Glutamatergic neuron (in vitro differentiated cells): ENCODE data around the gene TTN. TPM values are rescaled to one million over a fixed set of nuclear protein-coding genes. Genes with fewer than 3 reads are reported as not detected.

Experiments
- DNase-seq: peaks from one replicate; pipeline ENCODE4 v3.0.0; 2022
- H3K27ac Mint-ChIP-seq: one replicate; pipeline ENCODE4 v1.8.0; 2020; ENCODE audit warnings: mild to moderate bottlenecking, mixed read lengths, inconsistent platforms; ENCODE audit not compliant: unreplicated experiment
- H3K27me3 Mint-ChIP-seq: one replicate; pipeline ENCODE4 v1.8.0; 2020; ENCODE audit warnings: mild to moderate bottlenecking, moderate library complexity, mixed read lengths, inconsistent platforms; ENCODE audit not compliant: unreplicated experiment
- H3K36me3 Mint-ChIP-seq: one replicate; pipeline ENCODE4 v1.8.0; 2020; ENCODE audit warnings: mild to moderate bottlenecking, mixed read lengths, inconsistent platforms; ENCODE audit not compliant: unreplicated experiment
- H3K4me1 Mint-ChIP-seq: one replicate; pipeline ENCODE4 v1.8.0; 2020; ENCODE audit warnings: mild to moderate bottlenecking, low read depth, mixed read lengths, inconsistent platforms; ENCODE audit not compliant: unreplicated experiment
- H3K4me3 Mint-ChIP-seq: one replicate; pipeline ENCODE4 v1.8.0; 2020; ENCODE audit warnings: mild to moderate bottlenecking, mixed read lengths, inconsistent platforms; ENCODE audit not compliant: unreplicated experiment
- H3K9me3 Mint-ChIP-seq: one replicate; pipeline ENCODE4 v1.8.0; 2020; ENCODE audit warnings: mild to moderate bottlenecking, moderate library complexity, mixed read lengths, inconsistent platforms; ENCODE audit not compliant: unreplicated experiment
- CTCF ChIP-seq: fragments of 200-600 bp; sonication (generic); IDR thresholded peaks from one replicate; pipeline ENCODE4 v1.5.0; 2021; ENCODE audit not compliant: partially characterized antibody, unreplicated experiment
- total RNA-seq: library from RNA; stranded (reverse); fragmentation: NEBNext Ultra II Directional; extraction: Animal tissue kit (Norgen Biotek cat#: 25700); gene quantifications from one replicate; pipeline ENCODE4 v1.2.1, GENCODE V29; 2021; ENCODE audit not compliant: unreplicated experiment

Gene TTN
- total RNA-seq, 1 donor from 2014 or later: 0.34 TPM

- Mint-ChIP-seq H3K4me3 (no peak overlapping the region), H3K27ac (no peak overlapping the region), H3K9me3 (no peaks in the 10 kb centered on the region), H3K27me3 (no peaks in the 10 kb centered on the region), H3K4me1 (no peaks in the 10 kb centered on the region), H3K36me3 (no peaks in the 10 kb centered on the region)
- TF ChIP-seq CTCF: no peak
- DNase-seq: no peak
Observed at GRCh38 chr2:178542161-178542560, 265.1 kb downstream of the TTN start.

- no peak for TF ChIP-seq CTCF
- Mint-ChIP-seq H3K9me3 (no peaks in the 10 kb centered on the region), H3K36me3 (peaks cover 6% of the 10 kb centered on the region), H3K27ac (no peak overlapping the region), H3K4me1 (no peaks in the 10 kb centered on the region), H3K4me3 (no peak overlapping the region), H3K27me3 (no peaks in the 10 kb centered on the region)
- no peak for DNase-seq
Observed at GRCh38 chr2:178536037-178536436, 271.2 kb downstream of the TTN start.

- Mint-ChIP-seq H3K9me3 (no peaks in the 10 kb centered on the region), H3K4me1 (no peaks in the 10 kb centered on the region), H3K4me3 (no peak overlapping the region), H3K27ac (no peak overlapping the region), H3K36me3 (peaks cover 6% of the 10 kb centered on the region), H3K27me3 (no peaks in the 10 kb centered on the region)
- DNase-seq: no peak
- no peak for TF ChIP-seq CTCF
Observed at GRCh38 chr2:178531168-178531567, 276.1 kb downstream of the TTN start.

GRCh38 chr2:178530625-178531142, 276.5 kb downstream of the TTN start:
- Mint-ChIP-seq H3K36me3 (peaks cover 6% of the 10 kb centered on the region), H3K4me3 (no peak overlapping the region), H3K27me3 (no peaks in the 10 kb centered on the region), H3K27ac (no peak overlapping the region), H3K9me3 (no peaks in the 10 kb centered on the region), H3K4me1 (no peaks in the 10 kb centered on the region)
- no peak for DNase-seq
- no peak for TF ChIP-seq CTCF

GRCh38 chr2:178530131-178530530, 277.1 kb downstream of the TTN start:
- Mint-ChIP-seq H3K27ac (no peak overlapping the region), H3K27me3 (no peaks in the 10 kb centered on the region), H3K4me1 (no peaks in the 10 kb centered on the region), H3K4me3 (no peak overlapping the region), H3K36me3 (peaks cover 6% of the 10 kb centered on the region), H3K9me3 (no peaks in the 10 kb centered on the region)
- TF ChIP-seq CTCF: no peak
- no peak for DNase-seq
